Subcutaneous adipose tissue (tissue), 4 donors: ENCODE measurements around the gene SEC16B. TPM values are rescaled to one million over a fixed set of nuclear protein-coding genes. Genes with fewer than 3 reads are reported as not detected.

ENCODE experiments used
- total RNA-seq, 4 donors: library from RNA; depleted of rRNA; stranded (reverse); fragments of >200 nt; gene quantifications; one replicate each; pipeline ENCODE4 v1.1.0, GENCODE V29; 2016
- TF ChIP-seq, protein P1 (sequence below): fragments of 450-650 bp; IDR thresholded peaks from one replicate; pipeline ENCODE4 v1.5.1; 2016; ENCODE audit warnings: low read depth, mild to moderate bottlenecking, control low read depth, antibody characterized with exemption, moderate library complexity

The SEC16B gene
- total RNA-seq, 4 donors from 2014 or later: 2.9 to 8.5 (median 4.5) TPM

GRCh38 chr1:177952249-177952648 lies 17.6 kb downstream of the SEC16B start:
- TF ChIP-seq, protein P1, sequence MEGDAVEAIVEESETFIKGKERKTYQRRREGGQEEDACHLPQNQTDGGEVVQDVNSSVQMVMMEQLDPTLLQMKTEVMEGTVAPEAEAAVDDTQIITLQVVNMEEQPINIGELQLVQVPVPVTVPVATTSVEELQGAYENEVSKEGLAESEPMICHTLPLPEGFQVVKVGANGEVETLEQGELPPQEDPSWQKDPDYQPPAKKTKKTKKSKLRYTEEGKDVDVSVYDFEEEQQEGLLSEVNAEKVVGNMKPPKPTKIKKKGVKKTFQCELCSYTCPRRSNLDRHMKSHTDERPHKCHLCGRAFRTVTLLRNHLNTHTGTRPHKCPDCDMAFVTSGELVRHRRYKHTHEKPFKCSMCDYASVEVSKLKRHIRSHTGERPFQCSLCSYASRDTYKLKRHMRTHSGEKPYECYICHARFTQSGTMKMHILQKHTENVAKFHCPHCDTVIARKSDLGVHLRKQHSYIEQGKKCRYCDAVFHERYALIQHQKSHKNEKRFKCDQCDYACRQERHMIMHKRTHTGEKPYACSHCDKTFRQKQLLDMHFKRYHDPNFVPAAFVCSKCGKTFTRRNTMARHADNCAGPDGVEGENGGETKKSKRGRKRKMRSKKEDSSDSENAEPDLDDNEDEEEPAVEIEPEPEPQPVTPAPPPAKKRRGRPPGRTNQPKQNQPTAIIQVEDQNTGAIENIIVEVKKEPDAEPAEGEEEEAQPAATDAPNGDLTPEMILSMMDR: no peak

- TF ChIP-seq, protein P1: no peak
Measured at GRCh38 chr1:177950506-177950905, 19.4 kb downstream of the SEC16B start.

- TF ChIP-seq, protein P1: no peak
Measured at GRCh38 chr1:177948336-177948972, 21.4 kb downstream of the SEC16B start.

GRCh38 chr1:177947623-177948022 lies 22.2 kb downstream of the SEC16B start:
- TF ChIP-seq, protein P1: no peak

- TF ChIP-seq, protein P1: no peak
Measured at GRCh38 chr1:177945943-177946650, 23.8 kb downstream of the SEC16B start.

GRCh38 chr1:177944016-177944949 lies 25.6 kb downstream of the SEC16B start:
- TF ChIP-seq, protein P1: no peak

DNA sequence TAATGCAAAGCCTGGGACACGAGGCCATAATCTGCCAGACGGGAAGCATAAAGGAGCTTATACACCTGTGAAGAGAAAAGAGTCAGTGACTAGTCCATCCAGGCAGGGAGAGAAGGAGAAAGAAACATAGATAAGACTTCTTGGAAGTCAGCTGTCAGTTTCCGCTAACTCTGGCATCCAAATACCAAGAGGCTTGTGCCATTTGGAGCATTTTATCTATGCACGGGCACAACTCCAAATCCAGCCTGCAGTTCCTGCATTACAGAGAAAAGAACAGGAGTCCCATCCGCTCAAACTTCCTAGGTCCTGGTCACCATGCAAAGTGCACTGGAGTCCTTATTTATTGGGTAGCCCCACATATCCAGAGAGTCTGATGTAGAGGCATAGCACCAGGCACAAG lies 27.9 kb downstream of the SEC16B start:
- TF ChIP-seq, protein P1: no peak
